ENCODE data around the gene KCNA2.

DNA sequence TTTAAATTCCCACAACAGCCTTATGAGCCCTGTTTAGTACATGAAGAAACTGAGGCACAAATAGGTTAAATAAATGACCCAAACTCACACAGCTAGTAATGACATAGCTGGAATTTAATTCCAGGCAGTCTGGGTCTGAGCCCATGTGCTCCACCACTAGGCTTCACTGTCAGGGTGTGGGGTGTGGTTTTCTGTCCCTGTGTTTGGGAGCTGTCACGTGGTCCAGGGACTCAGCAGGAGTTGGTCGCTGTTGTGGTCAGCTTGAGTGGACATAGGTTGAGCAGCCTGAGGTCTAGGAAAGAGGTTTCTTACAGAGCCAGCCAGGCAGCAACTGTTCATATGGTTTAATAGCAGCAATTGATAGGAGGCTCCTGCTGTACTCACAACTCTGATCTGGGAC lies 59.1 kb downstream of the KCNA2 start:
- TF ChIP-seq, protein P1, sequence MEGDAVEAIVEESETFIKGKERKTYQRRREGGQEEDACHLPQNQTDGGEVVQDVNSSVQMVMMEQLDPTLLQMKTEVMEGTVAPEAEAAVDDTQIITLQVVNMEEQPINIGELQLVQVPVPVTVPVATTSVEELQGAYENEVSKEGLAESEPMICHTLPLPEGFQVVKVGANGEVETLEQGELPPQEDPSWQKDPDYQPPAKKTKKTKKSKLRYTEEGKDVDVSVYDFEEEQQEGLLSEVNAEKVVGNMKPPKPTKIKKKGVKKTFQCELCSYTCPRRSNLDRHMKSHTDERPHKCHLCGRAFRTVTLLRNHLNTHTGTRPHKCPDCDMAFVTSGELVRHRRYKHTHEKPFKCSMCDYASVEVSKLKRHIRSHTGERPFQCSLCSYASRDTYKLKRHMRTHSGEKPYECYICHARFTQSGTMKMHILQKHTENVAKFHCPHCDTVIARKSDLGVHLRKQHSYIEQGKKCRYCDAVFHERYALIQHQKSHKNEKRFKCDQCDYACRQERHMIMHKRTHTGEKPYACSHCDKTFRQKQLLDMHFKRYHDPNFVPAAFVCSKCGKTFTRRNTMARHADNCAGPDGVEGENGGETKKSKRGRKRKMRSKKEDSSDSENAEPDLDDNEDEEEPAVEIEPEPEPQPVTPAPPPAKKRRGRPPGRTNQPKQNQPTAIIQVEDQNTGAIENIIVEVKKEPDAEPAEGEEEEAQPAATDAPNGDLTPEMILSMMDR (IDR thresholded peaks at IDR 0.05): no peak
- TF ChIP-seq POLR2A (IDR thresholded peaks at IDR 0.05): no peak
